Activated CD4-positive, alpha-beta T cell treated with anti-CD3 and anti-CD28 coated beads, Interleukin-2, amount 50 U/mL, for 4 hours (primary cell): ENCODE results near the gene PPFIBP2.

Experiments used
- DNase-seq, 2 experiments: peaks; one replicate each; pipeline ENCODE4 v3.0.0-alpha.2; 2020

The PPFIBP2 gene

DNA sequence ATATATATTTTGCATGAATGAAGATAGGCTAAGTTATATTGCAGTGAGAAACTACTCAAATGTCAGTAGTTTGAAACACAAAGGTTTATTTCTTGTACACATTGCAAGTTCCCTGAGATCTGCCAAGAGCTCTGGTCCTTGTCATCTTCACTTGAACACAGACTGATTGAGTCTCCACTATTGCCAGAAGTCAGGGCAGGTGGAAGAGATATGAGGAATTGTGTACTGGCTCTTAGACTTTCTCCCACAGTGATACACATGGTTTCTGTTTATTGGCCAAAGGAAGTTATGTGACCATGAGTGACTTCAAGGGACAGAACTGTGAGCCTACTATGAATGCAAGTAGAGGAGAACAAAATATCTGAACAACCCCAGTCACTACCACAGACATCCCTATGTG lies 44.2 kb downstream of the PPFIBP2 start:
- no peak for DNase-seq

DNA sequence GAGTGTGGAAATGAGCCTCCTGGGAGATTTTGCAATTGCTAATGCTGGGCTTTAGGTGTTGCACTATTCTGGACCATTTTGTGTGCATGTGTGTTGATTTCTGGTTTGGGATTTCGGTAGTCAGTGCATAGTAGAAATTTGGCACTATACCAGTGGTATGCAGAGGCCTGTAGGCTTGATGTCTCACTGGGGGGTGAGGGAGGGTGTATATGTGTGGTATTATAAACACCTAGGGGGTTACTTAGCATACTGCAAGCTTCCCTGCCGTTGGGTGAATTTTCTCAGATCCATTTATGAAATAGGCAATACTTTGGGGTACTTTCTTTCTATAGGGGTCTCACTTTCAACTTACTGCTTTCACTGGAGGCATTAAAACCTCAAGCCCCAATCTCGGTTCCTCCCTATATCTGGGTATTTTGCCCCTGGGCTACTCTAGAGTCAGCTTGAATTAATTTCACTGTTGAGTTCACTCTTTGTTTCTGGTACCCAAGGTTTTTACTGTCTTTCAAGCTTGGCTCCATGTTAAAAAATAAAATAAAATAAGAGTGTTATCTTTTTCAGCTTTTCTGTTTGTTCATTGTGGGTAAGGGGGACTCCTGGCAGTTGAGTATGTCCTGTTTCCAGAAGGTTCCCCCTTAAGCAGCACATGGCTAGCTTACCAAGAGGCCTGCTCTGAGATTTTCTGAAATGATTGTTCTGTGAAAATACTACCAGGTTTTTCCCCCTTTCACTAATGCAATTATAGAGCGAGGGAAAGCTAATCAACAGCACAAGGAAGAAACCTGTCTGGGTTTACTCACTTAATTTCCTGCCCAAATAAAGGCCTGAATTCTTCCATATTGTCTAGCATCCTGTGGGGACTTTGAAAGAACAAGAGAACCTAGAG lies 45.8 kb downstream of the PPFIBP2 start:
- DNase-seq = no peak

DNA sequence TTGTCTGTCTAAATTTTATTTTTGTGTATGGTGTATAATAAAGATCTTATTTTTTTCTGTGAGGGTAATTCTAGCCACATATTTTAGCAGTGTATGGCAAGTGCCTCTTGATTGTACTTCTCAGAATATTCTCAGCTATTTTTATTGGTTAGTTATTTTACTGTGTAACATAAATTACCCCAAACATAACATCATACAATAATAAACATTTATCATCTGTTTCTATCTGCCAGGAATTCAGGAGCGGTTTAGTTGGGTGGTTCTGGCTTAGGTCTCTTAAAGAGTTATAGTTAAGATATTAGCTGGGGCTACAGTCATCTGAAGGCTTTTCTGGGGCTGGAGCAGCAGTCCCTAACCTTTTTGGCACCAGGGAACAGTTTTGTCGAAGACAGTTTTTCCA lies 47.8 kb downstream of the PPFIBP2 start:
- no peak for DNase-seq

DNA sequence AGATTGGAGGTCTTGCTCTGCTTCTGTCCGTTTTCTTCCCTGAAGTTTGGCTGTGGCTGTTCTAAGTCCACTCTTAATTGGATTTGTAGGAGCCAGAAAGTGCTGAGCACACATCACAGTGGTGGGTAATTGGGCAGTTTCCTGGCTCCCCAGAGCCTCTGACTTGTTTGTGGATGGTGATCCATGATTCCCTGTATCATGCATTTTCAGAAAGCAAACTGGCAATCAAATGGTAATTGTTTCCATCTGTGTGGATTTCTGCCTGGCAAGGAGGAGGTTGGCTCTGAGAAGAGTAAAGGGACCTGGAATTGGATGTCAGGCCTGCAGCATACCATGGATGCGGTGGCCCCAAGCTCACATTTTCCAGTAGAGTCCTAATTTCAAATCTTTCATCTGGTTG lies 49.5 kb downstream of the PPFIBP2 start:
- DNase-seq = no peak

DNA sequence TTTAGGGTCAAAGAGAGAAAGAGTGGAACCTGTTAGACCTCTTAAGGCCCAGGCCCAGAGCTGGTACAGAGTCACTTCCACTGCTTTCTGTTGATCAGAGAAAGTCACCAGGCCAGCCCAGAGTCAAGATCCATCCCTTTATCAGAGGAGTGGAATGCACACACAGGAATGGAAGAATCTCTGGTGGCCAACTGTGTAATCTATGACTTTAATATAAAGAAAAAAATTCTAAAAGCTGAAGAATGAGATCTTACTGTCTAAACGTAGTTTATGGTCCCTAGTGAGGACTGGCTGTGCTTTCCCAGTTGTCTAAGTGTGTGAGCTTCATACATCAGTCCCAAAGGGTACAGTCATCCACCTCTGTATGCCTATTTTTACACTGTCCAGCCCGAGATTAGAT lies 51.0 kb downstream of the PPFIBP2 start:
- DNase-seq = no peak

DNA sequence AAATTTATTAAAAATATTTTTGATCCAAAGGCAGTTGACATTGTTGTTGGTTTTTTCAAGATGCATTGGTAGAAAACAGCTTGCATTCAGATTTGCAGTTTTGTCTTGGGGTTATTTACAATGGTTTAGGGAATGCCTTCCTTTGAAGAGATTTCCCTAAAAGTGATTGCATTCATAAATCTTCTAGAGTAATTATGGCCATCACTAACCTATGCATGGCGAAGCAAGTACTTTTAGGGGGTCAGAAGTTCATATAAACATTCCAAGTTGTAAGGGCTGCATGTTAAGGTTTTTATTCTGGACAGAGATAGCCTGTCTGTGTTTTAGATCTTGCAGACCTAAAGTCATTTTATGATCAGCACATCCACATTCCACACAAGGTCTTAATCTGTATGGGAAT lies 53.5 kb downstream of the PPFIBP2 start:
- no peak for DNase-seq

DNA sequence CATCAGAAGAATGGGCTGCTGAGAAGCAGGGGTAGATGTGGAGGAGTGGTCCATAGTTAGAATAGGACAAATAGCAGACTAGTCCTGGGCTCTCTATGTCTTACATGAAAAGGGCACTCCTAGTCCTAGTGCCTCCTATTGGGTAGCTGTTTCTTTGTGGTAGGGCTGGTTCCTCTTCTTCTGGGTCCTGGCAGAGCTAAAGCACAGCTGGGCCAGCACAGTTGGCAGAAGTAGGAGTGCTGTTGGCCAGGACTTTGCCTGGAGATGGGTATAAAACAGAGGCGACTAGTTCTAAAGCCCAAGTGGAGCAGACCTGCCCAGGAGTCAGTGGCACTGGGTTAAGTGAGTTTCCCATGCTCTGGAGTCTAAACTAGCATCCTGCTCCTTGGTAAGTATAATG lies 55.2 kb downstream of the PPFIBP2 start:
- no peak for DNase-seq

DNA sequence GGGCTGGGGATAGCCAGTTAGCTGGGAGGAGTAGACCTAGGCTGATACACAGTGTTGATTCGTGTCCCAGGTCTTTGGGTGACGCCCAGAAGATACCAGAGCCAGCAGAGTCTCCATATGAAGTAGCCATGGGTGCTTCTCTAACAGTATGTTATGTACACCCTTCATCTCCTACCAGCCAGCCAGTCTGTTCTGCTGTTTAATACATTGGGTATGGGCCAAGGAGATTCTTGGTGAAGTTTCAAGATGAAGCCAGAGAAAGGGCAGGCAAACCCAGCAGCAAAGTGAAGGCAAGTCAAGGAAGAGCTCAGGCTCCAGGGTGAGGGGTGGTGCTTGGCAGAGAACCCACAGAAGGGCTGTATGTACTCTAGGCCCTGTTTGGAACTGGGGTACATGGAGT lies 56.4 kb downstream of the PPFIBP2 start:
- no peak for DNase-seq

DNA sequence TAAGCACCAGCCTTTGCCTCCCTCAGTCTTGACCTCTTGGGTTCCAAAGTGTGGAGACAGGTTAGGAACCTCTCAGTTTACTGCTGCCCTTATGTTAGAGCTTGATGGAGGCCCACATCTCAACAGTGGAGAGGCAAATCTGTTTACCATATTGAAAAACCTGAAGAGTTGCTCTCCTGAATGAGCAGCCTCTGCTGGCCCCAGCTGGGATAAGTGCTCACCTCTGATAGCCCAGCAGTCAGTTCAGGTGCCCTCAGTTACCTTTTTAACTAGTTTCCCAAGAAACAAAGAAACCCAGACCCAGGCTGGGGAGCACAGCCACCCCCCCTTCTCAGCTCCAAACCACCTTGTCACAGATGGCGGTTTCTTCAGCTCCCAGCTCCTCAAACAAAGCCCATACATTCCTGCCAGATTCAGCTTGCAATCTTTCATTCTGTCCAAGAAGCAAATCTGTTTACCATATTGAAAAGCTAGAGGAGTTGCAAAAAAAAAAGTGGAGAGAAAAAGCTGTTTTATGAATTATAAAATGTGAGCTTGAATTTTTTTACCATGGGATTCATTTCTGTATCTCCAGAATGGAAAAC lies 57.2 kb downstream of the PPFIBP2 start:
- DNase-seq = no peak

DNA sequence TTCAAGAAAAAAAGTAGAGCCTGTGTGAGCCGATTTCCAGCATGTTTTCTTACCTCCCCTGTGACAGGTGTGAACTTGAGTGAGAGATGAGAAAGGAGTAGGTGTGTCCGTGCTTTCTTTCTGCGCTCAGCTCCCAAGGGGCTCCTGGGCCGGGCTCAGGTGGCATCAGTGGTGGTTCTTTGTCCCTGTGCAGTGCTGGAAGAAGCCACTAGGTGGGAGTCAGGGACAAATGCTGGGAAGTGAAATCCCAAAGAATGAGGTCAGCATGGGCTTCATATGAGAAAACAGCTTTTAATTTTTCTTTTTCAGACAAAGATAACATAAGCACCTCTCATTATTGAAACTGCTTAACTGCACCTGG lies 57.8 kb downstream of the PPFIBP2 start:
- no peak for DNase-seq

DNA sequence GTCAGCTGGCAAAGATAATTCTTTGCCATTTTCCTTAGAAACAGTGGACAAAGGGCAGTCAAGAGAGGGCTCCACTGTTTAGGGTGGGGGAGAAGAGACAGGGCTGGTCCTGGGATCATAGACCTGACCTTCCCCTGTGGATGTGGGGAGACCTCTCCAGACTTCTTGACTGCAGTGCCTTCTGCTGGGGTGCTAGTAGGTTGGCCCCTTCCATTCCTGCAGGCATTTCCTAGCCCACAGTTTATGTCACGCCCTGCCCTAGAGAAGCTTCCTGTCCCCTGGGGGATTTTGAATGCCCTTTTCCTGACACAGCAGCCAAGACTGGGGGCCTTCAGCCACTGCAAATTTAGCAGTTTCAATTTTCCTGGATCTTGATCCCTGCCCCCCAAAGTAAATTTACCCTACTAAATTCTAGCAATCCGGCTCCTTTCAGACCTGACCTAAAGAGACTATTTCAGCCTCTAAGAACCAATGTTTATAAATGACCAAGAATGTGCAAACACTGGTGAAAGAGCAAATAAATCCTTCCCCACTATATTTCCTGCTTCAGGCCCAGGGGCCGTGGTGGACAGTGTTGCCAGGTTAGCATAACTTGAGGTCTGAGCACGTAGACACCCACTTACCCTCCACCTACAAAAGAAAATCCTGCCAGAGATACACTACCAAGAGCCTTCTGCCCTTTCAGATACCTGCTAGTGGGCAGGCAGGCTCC lies 58.4 kb downstream of the PPFIBP2 start:
- DNase-seq = no peak

DNA sequence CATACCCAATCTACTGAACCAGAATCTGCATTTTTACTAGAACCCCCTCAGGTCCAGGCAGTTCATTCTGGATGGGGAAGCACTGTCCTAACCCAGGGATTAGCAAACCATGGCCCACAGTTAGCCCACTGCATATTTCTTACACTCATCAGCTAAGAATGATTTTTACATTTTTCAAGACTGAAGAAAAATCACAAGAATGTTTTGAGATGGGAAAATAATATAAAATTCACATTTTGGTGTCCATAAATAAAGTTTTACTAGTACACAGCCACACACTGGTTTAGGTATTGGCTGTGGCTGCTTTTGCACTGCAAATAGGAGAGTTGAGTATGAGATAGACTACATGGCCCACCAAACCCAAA lies 59.4 kb downstream of the PPFIBP2 start:
- DNase-seq = no peak

DNA sequence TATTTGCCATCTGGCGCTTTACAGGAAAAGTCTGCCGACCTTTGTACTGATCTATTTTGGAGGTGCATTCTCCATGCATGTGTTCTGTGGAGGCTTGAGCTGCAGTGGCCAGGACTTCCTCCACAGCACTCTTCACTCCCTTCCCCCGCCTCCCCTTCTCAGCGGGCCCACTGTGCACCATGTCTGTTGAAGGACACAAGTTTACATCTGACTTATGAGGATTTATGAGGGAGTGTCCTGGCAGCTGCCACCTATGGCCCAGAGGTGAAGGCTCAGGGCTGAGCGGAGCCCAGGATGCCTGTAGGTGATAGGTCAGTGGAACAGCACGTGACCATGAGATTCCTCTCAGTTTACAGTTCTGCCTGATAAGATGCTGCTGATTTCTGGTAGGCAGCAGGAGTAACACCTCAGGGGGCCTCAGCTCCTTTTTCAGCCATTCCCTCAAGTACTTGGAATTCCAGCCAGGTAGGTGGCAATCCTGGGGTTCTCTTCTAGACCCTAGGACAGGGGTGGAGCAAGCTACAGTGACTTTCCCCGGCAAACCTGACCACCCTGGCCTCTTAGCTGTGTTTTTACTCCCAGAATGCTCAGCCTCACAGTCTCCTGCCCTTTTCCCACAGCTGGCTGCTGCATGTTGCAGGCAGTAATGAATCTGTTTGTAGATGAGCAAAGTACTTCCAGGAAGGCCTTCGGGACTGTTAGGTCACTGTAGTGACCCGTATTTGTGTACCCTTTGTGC lies 59.9 kb downstream of the PPFIBP2 start:
- DNase-seq = no peak

DNA sequence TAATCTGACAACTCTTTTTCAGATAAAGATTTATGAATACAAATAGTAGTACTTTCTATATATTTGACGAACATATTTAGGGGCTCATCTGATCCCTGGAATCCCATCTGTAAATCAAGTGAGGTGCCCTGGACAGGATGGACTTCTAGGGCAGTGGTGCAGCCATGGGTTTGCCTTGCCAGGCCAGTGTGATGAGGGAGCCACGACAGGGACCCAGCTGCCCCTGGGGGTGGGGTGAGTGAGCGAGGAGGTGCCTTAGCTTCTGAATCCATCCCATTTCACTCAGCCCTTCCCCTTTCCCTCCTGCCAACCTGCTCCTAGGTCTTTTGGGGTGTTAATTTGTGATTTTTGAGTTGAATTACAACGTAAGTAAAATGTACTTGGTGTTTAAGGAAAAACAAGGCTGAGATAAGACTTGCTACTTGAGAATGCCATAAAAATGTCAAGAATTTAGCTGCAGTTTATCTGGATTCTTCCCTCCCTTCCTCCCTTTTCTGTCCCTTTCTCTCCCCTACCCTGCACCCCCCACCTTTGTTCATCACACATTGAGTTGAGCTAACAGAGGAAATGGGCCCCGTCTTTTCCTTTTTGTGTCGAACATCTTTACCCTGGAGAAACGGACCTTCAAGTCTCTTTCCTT lies 60.8 kb downstream of the PPFIBP2 start:
- DNase-seq = no peak

DNA sequence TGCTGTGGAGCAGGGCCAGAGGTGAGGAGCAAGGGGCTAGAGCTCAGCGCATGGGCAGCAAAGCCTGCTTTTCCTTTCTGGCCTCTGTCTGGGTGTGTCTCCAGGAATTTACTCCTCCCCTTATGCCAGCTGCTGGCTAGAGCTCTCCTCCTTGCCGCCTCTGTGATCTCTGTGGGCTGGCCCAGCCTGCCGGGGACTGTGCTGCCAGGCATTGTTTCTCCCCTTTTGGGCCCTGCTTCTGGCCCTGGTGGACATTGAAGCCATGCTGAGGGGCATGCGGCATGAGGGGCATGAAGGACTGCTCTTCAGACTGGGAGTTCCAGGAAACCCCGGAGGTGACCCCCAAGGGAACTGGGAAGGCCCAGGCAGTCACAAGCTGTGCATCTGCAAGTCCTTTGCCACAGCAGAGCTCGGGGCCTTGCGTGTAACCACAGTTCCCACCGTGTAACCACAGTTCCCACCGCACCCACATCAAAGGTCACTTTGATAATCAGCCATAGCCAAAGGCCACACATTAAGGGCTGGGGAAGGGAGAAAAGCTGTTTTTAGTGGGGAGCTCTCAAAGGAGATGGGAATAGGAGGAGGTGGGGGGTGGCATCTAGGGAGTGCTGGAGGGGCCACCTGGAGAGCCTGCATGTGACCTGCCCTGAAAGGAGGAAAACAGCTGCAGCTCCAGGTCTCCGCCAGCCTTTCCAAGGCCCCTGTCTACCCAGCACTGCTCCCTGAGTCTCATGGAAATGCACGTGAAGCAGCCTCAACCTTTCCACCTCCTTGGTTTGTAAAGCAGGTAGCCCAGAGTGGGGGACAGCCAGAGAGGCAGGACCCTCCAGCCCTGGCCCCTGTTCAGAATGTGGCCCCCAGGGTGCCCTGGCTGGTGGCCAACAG lies 62.3 kb downstream of the PPFIBP2 start:
- DNase-seq = no peak

DNA sequence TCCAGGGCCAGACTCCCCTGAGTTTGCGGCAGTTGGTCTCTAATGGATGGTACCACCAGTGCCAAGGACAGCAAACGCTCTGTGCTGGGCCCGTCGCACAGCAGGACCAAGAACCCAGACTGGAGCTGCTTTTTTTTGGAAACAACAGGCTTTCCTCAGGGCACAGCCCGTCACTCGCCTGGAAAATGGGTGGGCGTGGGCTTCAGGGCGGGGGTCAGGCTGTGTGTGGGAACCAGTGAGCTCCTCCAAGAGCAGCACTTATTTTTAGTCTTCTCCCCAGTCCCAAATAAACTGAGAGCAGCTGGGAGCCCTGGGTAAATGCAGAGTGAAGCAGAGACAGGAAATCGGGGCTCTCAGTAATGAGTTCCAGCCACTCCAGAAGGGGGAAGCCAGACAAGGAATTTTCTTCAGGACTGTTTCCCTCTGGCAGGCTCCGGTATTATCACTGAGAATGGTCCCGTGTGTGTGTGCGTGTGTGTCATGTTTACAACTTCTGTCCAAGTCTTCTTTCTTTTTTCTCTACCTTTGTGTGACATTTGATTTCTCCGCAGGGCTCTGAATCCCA lies 63.0 kb downstream of the PPFIBP2 start:
- no peak for DNase-seq

DNA sequence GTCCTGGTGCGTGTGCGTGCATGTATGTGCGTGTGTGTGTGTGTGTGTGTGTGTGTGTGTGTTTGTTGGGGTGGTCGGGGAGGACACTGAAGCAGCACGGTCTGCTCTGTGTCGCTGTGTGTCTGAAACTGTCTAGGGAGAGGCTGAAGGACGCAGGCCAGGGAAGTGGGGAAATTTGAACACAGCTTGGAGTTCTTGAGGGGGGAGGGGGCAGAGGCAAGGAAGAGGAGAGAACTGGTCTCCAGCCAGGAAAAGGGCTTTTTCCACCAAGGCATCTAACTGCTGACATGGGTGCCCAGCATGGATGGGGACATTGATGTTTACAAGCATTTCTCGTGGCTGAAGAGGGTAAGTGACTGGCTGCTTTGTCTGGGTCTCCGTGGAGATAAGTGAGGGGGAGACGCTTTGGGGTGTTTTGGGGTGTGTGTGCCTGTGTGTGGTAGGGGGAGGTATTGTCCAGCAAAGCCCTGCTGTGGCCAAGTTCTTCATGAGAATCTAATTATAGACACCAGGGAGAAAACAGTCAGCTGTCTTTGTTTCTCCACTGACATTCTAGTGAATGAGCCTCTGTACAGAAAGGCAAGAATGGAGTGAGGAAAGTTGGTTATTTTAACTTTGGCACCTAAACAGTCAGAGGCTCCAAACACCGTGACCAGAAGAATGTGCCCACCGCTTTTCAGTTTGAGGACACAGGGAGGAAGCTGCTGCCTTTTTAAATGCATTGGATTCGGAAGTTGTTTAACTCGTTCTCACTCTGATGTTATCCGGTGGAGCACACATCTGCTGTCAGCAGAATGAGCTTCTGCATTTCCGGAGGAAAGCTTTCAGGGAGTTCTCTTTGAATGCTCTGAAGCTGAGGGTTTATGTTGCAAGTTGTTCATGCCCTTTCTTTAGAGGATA lies 63.7 kb downstream of the PPFIBP2 start:
- no peak for DNase-seq

DNA sequence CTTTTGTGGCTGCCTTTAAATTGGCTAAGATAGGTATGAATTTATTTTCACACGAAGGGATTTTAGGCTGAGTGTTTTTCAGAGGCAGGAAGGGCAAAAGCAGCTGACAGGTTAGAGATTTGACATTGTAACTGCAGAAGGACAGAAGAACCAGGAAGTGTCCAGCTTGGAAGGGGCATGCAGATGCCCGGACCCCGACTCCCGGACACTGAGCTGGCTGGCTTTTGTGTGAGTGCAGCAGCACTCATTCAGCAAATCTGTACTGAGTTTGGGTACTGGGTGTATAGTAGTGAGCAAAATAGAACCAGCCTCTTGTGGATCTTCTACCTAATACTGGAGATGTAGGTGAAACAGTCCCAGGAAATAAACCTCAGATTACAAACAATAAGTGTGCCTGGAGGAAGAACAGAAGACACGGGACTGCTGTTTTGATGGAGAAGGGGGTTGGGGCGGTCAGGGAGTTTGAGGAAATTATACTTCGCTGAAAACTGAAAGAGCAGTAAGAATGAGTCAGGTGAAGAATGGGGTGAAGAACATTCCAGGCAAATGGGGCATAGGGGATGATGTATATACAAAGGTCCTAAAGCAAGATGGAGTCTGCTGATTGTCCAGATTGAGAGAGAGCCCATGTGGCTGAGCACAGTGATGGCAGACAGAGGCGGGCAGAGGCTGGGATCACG lies 64.6 kb downstream of the PPFIBP2 start:
- DNase-seq = no peak

DNA sequence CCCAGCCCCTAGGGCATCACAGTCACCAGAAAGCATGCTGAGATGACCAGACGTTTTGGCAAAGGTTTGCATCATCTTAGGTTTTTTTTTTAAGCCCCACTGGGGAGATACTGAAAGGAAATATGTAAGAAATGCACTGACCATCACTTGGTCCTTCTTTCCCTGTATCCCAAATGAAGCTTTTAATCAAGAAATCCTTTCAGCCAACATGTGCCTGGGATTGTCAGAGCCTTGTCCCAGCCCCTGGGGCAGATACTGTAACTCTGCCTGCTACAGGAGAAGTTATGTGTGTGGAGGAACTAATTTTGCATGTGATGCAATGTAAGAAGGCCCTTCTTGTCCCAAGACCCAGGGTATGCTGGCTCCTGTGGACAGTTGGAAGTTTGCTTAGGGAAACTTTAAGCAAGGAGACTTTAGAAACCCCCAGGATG lies 65.6 kb downstream of the PPFIBP2 start:
- no peak for DNase-seq
